Mucosa of stomach (tissue), 1 donor: ENCODE measurements around the gene PVALEF.

Experiments
- H3K27me3 ChIP-seq: one replicate; pipeline ENCODE4 v1.7.0; 2013; ENCODE audit warnings: mild to moderate bottlenecking, low read length; ENCODE audit not compliant: control insufficient read depth, insufficient read depth
- H3K36me3 ChIP-seq: one replicate; pipeline ENCODE4 v1.7.0; 2013; ENCODE audit warnings: low read length; ENCODE audit not compliant: control insufficient read depth, insufficient read depth
- H3K4me1 ChIP-seq: one replicate; pipeline ENCODE4 v1.7.0; 2013; ENCODE audit warnings: mild to moderate bottlenecking, low read length; ENCODE audit not compliant: control insufficient read depth, insufficient read depth
- H3K4me3 ChIP-seq: one replicate; pipeline ENCODE4 v1.7.0; 2013; ENCODE audit warnings: low read length
- H3K9ac ChIP-seq: one replicate; pipeline ENCODE4 v1.7.0; 2013; ENCODE audit warnings: mild to moderate bottlenecking, low read length, moderate library complexity
- H3K9me3 ChIP-seq: one replicate; pipeline ENCODE4 v1.7.0; 2013; ENCODE audit warnings: mild to moderate bottlenecking, low read length, moderate library complexity; ENCODE audit not compliant: control insufficient read depth
- donor health status: Pancreatic carcinoma.

The PVALEF gene

GRCh38 chr17:81193051-81193410 lies 27.7 kb downstream of the PVALEF start:
- Histone ChIP-seq H3K4me3 (no peak overlapping the region), H3K4me1 (peaks cover 6% of the 10 kb centered on the region), H3K36me3 (no peaks in the 10 kb centered on the region), H3K9me3 (no peaks in the 10 kb centered on the region), H3K27me3 (no peaks in the 10 kb centered on the region), H3K9ac (no peak overlapping the region)

GRCh38 chr17:81193470-81194224 lies 28.3 kb downstream of the PVALEF start:
- no peak overlapping the region for H3K9ac ChIP-seq
- no peaks in the 10 kb centered on the region for H3K36me3 ChIP-seq
- no peaks in the 10 kb centered on the region for H3K9me3 ChIP-seq
- peaks cover 6% of the 10 kb centered on the region for H3K4me1 ChIP-seq
- H3K27me3 ChIP-seq: no peaks in the 10 kb centered on the region
- H3K4me3 ChIP-seq: no peak overlapping the region

GRCh38 chr17:81194225-81194760 lies 29.0 kb downstream of the PVALEF start:
- Histone ChIP-seq H3K4me1 (peaks cover 6% of the 10 kb centered on the region), H3K27me3 (no peaks in the 10 kb centered on the region), H3K9me3 (no peaks in the 10 kb centered on the region), H3K4me3 (no peak overlapping the region), H3K9ac (no peak overlapping the region), H3K36me3 (no peaks in the 10 kb centered on the region)

GRCh38 chr17:81194941-81195901 lies 29.9 kb downstream of the PVALEF start:
- Histone ChIP-seq H3K9ac (no peak overlapping the region), H3K9me3 (no peaks in the 10 kb centered on the region), H3K4me3 (no peak overlapping the region), H3K27me3 (no peaks in the 10 kb centered on the region), H3K4me1 (peaks cover 6% of the 10 kb centered on the region), H3K36me3 (no peaks in the 10 kb centered on the region)

- H3K36me3 ChIP-seq: no peaks in the 10 kb centered on the region
- H3K9me3 ChIP-seq: no peaks in the 10 kb centered on the region
- peaks cover 13% of the 10 kb centered on the region for H3K4me1 ChIP-seq
- H3K9ac ChIP-seq: no peak overlapping the region
- H3K27me3 ChIP-seq: no peaks in the 10 kb centered on the region
- no peak overlapping the region for H3K4me3 ChIP-seq
These were observed 30.7 kb downstream of the PVALEF start for GRCh38 chr17:81195941-81196495.

GRCh38 chr17:81196505-81197408 lies 31.4 kb downstream of the PVALEF start:
- Histone ChIP-seq H3K4me1 (peaks cover 16% of the 10 kb centered on the region), H3K4me3 (no peak overlapping the region), H3K9ac (no peak overlapping the region)

GRCh38 chr17:81197409-81197795 lies 32.1 kb downstream of the PVALEF start:
- H3K4me1 ChIP-seq: peaks cover 16% of the 10 kb centered on the region
- H3K4me3 ChIP-seq: no peak overlapping the region
- no peaks in the 10 kb centered on the region for H3K9me3 ChIP-seq
- no peak overlapping the region for H3K9ac ChIP-seq
- H3K27me3 ChIP-seq: no peaks in the 10 kb centered on the region
- no peaks in the 10 kb centered on the region for H3K36me3 ChIP-seq

More at GRCh38 chr17:81196505-81197408, 31.4 kb downstream of the PVALEF start:
- no peaks in the 10 kb centered on the region for H3K27me3 ChIP-seq
- no peaks in the 10 kb centered on the region for H3K9me3 ChIP-seq
- no peaks in the 10 kb centered on the region for H3K36me3 ChIP-seq

- no peak overlapping the region for H3K9ac ChIP-seq
- H3K4me3 ChIP-seq: no peak overlapping the region
- no peaks in the 10 kb centered on the region for H3K36me3 ChIP-seq
These were observed 32.7 kb downstream of the PVALEF start for GRCh38 chr17:81197831-81198490.

GRCh38 chr17:81198826-81199481 lies 33.6 kb downstream of the PVALEF start:
- Histone ChIP-seq H3K9me3 (no peaks in the 10 kb centered on the region), H3K4me1 (peaks cover 9% of the 10 kb centered on the region), H3K27me3 (no peaks in the 10 kb centered on the region), H3K36me3 (no peaks in the 10 kb centered on the region), H3K4me3 (no peak overlapping the region), H3K9ac (no peak overlapping the region)

More at GRCh38 chr17:81197831-81198490, 32.7 kb downstream of the PVALEF start:
- peaks cover 16% of the 10 kb centered on the region for H3K4me1 ChIP-seq
- H3K27me3 ChIP-seq: no peaks in the 10 kb centered on the region
- H3K9me3 ChIP-seq: no peaks in the 10 kb centered on the region

GRCh38 chr17:81199482-81199830 lies 34.1 kb downstream of the PVALEF start:
- H3K36me3 ChIP-seq: no peaks in the 10 kb centered on the region
- no peak overlapping the region for H3K4me3 ChIP-seq
- H3K9me3 ChIP-seq: no peaks in the 10 kb centered on the region
- H3K9ac ChIP-seq: no peak overlapping the region
- H3K4me1 ChIP-seq: peaks cover 9% of the 10 kb centered on the region
- H3K27me3 ChIP-seq: no peaks in the 10 kb centered on the region
